Mucosa of gallbladder (tissue), 1 donor: Measurements from ENCODE around the gene PEAK3. TPM values are rescaled to one million over a fixed set of nuclear protein-coding genes. Genes with fewer than 3 reads are reported as not detected.

Experiments
- DNase-seq: peaks from one replicate; pipeline ENCODE4 v3.0.0-alpha.2; 2020; ENCODE audit warnings: low spot score
- total RNA-seq: library from RNA; stranded (reverse); gene quantifications from one replicate; pipeline ENCODE4 v1.2.1, GENCODE V29; 2021
- donor health status: DM: no; HTN: no; CAD: no.

PEAK3 gene
- total RNA-seq, 1 donor from 2014 or later: 1.0 TPM

DNA sequence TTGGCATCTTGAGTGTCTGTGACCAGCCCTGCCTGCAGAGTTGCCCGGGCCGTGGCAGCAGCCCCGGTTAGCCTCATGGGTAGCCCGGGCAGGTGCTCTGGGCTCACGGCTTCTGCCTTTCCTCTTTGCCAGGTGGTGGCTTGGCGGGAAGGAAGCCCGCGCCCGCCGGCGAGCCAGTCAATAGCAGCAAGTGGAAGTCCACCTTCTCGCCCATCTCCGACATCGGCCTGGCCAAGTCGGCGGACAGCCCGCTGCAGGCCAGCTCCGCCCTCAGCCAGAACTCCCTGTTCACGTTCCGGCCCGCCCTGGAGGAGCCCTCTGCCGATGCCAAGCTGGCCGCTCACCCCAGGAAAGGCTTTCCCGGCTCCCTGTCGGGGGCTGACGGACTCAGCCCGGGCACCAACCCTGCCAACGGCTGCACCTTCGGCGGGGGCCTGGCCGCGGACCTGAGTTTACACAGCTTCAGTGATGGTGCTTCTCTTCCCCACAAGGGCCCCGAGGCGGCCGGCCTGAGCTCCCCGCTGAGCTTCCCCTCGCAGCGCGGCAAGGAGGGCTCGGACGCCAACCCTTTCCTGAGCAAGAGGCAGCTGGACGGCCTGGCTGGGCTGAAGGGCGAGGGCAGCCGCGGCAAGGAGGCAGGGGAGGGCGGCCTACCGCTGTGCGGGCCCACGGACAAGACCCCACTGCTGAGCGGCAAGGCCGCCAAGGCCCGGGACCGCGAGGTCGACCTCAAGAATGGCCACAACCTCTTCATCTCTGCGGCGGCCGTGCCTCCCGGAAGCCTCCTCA lies 55.7 kb downstream of the PEAK3 start:
- DNase-seq: no peak

DNA sequence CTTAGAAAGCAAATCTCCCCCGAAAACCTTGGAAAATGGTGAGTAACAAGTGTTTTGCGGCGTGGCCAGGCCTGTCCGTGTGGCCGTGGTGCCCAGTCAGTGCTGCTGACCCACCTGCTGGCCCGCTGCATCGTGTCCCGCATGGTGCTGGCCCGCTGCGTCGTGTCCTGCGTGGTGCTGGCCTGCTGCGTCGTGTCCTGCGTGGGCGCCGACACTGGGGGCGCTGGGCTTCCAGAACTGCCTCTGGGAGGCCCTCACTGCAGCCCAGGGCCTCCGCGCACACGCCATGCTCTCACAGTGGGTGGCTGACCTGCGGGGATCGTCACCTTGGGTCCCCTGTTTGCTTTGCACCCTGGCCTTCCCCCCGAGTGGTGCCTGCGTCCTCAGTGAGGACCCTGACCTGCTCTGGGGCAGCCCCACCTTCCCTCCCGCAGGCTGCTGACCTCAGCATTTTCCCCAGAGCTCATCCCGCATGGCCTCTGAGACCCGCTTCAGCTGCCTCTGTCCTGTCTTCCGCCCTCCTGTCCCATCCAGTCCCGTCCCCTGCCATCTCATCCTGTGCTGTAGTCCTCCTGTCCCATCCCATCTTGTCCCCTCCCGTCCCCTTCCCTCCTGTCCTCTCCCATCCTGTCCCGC lies 56.4 kb downstream of the PEAK3 start:
- DNase-seq: no peak

DNA sequence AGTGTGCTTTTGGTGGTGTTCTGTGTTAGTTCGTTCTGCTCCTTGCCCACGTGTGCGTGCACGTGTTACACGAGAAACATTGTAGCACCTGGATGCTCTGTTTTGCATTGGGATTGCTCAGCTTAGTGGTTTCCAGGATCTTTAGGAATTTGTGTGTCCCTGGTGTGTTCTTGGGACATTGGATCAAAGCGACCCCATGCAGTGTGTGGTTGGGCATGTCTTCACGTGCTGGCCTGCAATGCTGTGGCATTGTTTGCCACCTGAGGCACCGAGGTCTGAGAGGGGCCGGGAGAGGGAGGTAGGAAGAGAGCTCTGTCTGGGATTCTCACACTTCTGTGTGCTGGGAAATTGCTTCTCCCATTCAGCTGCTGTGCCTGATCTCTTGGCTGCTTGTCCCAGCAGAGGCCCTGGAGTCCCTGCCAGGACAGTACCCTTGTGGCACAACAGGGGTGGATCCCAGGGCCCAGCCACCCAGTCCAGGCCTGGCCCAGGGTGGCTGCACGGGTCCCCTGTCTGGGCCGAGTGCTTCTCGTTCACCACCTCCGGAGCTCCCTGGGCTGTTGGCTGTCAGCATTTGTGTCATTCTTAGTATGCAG lies 57.1 kb downstream of the PEAK3 start:
- DNase-seq: no peak

Other genes starting within 250 kb of the PEAK3 start
- gene MKNK2, start 230.9 kb downstream of the PEAK3 start, total RNA-seq: 246 TPM
- gene MOB3A, start 185.8 kb downstream of the PEAK3 start, total RNA-seq: 59.0 TPM
- gene IZUMO4, start 185.3 kb downstream of the PEAK3 start, total RNA-seq: 11.5 TPM
- 125 TPM for gene AP3D1, start 130.6 kb downstream of the PEAK3 start, total RNA-seq
- 40.1 TPM for gene DOT1L, start 118.2 kb downstream of the PEAK3 start, total RNA-seq
- 126 TPM for gene PLEKHJ1, start 45.8 kb downstream of the PEAK3 start, total RNA-seq
- gene SF3A2, start 45.4 kb downstream of the PEAK3 start, total RNA-seq: 72.8 TPM
- gene AMH, start 32.9 kb downstream of the PEAK3 start, total RNA-seq: 5.1 TPM
- 0.17 TPM for gene JSRP1, start 25.8 kb downstream of the PEAK3 start, total RNA-seq
- 0.17 TPM for gene LINGO3, start 26.0 kb upstream of the PEAK3 start, total RNA-seq
- gene LSM7, start 46.4 kb upstream of the PEAK3 start, total RNA-seq: 79.1 TPM
- gene SPPL2B, start 46.5 kb upstream of the PEAK3 start, total RNA-seq: 148 TPM
- not detected for gene TMPRSS9, start 78.1 kb upstream of the PEAK3 start, total RNA-seq
- gene TIMM13, start 145.4 kb upstream of the PEAK3 start, total RNA-seq: 76.4 TPM
- gene LMNB2, start 174.8 kb upstream of the PEAK3 start, total RNA-seq: 23.9 TPM
- 59.8 TPM for gene GADD45B, start 194.0 kb upstream of the PEAK3 start, total RNA-seq